NCI-H2171 treated with DMSO at 0.1 percent for 48 hours (cell line): ENCODE results near the gene FOXM1.

Experiments
- DNase-seq: peaks from one replicate; lab custom pipeline; 2025; lab: John Stamatoyannopoulos, UW

FOXM1 gene, protein sequence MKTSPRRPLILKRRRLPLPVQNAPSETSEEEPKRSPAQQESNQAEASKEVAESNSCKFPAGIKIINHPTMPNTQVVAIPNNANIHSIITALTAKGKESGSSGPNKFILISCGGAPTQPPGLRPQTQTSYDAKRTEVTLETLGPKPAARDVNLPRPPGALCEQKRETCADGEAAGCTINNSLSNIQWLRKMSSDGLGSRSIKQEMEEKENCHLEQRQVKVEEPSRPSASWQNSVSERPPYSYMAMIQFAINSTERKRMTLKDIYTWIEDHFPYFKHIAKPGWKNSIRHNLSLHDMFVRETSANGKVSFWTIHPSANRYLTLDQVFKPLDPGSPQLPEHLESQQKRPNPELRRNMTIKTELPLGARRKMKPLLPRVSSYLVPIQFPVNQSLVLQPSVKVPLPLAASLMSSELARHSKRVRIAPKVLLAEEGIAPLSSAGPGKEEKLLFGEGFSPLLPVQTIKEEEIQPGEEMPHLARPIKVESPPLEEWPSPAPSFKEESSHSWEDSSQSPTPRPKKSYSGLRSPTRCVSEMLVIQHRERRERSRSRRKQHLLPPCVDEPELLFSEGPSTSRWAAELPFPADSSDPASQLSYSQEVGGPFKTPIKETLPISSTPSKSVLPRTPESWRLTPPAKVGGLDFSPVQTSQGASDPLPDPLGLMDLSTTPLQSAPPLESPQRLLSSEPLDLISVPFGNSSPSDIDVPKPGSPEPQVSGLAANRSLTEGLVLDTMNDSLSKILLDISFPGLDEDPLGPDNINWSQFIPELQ

GRCh38 chr12:2877047-2877952 is at the start of gene FOXM1, which contains the start of gene RHNO1:
Gene FOXM1, minus strand, starts transcription at chr12:2877174. Its CDS starts 2,696 bp downstream, at chr12:2874478.
Gene RHNO1, plus strand, starts transcription at chr12:2877223. Its CDS starts 8,144 bp downstream, at chr12:2885367.
- DNase-seq, result peak; percentile 81

GRCh38 chr12:2925322-2925995 is 48.5 kb upstream of the FOXM1 start:
- no peak for DNase-seq

DNA sequence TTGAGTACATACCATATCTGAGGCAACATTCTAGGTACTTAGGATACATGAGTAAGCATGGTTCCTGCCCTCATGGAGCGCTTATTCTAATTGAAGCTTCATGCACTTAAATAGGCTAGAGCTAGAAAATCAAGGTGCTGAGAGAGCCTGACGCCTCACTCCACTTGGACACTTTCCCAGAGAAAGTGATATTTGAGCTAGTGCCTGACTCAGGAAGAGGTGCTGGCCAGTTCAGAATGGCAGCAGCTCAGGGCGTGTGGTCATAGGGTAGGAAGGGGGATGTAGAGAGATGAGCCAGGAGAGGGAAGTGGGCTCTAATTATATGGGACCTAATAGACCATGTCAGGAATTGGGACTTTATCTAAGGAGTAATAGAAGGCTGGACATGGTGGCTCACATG is 47.0 kb upstream of the FOXM1 start:
- DNase-seq, result no peak

GRCh38 chr12:2923057-2923456 is 46.1 kb upstream of the FOXM1 start:
- no peak for DNase-seq

GRCh38 chr12:2922329-2922728 is 45.4 kb upstream of the FOXM1 start:
- DNase-seq, result no peak

GRCh38 chr12:2919249-2919648 is 42.3 kb upstream of the FOXM1 start:
- no peak for DNase-seq

DNA sequence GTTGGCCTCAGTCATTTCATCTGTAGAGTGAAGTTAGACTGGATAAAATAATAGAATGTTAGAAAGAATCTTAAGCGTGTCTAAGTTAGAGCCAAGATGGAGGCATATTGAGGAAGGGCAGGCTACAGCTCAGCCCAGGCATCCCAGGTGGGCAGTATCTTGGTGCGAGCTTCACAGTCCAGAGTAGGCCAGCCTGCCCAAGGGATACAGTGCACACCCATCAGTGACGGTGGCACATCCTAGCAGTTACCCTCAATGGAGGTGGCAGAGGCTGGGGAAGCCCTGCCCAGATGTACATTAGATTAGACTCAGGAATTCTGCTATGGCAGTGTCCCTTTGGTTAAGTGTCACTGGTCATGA is 35.2 kb upstream of the FOXM1 start:
- DNase-seq, result no peak

DNA sequence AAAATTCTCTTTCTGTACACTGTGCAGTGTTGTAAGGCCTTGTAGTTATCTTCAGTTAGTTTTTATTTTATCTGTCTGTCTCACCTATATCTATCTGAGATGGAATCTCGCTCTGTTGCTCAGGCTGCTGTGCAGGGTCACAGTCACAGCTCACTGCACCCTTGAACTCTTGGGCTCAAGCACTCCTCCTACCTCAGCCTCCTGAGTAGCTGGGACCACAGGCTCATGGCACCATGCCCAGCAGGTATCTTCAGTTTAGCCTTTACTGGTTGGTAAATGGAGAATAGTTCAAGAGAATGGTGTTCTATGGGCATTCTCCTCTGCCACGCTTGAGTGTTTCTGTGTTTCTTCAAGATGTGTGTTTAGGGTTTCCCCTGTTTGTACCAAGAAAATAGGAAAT is 27.3 kb upstream of the FOXM1 start:
- no peak for DNase-seq

GRCh38 chr12:2902272-2902880 is 25.4 kb upstream of the FOXM1 start:
- DNase-seq, result peak; percentile 56

DNA sequence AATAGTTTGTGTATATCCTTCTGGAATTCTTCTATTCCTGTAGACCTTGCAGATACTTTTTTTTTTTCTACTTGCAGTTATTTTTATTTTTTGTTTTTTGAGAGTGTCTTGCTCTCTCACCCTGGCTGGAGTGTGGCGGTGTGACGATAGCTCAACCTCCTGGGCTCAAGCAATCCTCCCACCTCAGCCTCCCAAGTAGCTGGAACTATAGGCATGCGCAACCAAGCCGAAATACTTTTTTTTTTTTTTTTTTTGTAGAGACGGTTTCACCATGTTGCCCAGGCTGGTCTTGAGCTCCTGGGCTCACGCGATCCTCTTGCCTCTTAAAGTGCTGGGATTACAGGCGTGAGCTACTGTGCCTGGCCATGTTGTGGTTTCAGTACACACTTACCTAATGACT is 23.7 kb upstream of the FOXM1 start:
- no peak for DNase-seq

DNA sequence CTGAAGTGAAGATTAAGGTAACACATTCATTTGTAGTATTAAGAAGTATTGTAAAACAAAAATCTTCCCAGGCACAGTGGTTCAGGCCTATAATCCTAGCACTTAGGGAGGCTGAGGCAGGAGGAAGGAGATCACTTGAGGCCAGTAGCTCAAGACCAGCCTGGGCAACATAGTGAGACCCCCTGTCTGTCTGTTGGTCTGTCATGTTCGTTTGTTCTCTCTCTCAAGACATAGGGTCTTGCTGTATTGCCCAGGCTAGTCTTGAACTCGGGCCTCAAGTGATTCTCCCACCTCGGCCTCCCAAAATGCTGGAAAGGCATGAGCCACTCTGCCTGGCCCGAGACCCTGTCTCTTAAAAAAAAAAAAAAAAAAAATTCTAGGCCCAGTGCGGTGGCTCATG is 20.4 kb upstream of the FOXM1 start:
- no peak for DNase-seq

- no peak for DNase-seq
These were observed 18.5 kb upstream of the FOXM1 start for GRCh38 chr12:2895511-2895910.

DNA sequence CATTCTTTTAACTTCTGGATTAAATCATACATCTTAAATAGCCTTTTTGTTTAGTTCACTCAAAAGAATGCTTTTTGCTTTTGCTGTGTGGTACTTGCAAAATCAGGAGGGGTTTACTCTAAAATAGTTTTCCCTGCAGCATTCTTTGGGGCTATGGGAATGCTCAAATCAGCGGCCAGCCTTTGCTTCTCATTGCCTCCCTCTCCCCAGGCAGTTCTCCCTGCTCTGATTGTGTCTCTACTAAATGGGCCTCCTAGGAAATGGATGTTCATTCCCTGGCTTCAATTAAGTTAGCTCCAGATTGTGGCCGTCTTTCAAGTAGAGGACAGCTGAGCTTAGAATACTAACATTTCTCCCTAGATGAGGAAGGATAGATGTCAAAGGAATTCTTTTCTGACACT is 18.1 kb upstream of the FOXM1 start:
- no peak for DNase-seq

GRCh38 chr12:2893007-2893406 is 16.0 kb upstream of the FOXM1 start:
- DNase-seq, result no peak

DNA sequence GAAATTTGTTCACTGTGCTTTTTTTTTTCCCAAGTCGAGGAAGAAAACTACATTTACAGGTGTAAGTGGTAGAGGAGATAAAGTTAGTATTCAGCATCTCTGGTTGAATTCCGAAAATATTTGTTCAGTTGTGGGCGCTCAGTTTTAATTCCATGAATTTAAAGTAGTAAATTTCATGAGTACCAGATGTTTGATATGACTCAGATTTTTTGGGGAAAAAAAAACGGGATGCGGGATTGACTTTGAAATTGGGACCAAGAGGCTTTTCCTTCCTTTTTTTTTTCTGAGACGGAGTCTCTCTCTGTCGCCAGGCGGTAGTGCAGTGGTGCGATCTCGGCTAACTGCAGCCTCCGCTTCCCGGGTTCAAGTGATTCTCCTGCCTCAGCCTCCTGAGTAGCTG is 15.3 kb upstream of the FOXM1 start:
- no peak for DNase-seq

GRCh38 chr12:2891240-2892053 is 14.5 kb upstream of the FOXM1 start:
- peak; percentile 51 for DNase-seq

GRCh38 chr12:2890388-2891239 is 13.6 kb upstream of the FOXM1 start, which contains the start of gene TULP3:
Gene TULP3, plus strand, starts transcription at chr12:2890891. Its CDS starts 57 bp downstream, at chr12:2890948.
- peak; percentile 99 for DNase-seq

DNA sequence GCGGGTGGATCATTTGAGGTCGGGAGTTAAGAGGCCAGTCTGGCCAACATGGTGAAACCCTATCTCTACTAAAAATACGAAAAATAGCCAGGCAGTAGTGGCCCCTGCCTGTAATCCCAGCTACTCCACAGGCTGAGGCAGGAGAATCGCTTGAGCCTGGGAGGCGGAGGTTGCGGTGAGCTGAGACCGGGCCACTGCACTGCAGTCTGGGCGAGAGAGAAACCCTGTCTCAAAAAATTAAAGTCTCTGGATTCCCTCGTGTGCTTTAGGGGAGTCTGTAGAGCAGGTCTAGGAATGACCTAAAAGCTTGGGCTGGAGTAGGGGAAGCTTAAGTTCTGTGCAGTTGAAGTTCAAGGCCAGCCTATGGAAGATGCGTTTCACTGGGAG is 13.0 kb upstream of the FOXM1 start:
- DNase-seq, result no peak

DNA sequence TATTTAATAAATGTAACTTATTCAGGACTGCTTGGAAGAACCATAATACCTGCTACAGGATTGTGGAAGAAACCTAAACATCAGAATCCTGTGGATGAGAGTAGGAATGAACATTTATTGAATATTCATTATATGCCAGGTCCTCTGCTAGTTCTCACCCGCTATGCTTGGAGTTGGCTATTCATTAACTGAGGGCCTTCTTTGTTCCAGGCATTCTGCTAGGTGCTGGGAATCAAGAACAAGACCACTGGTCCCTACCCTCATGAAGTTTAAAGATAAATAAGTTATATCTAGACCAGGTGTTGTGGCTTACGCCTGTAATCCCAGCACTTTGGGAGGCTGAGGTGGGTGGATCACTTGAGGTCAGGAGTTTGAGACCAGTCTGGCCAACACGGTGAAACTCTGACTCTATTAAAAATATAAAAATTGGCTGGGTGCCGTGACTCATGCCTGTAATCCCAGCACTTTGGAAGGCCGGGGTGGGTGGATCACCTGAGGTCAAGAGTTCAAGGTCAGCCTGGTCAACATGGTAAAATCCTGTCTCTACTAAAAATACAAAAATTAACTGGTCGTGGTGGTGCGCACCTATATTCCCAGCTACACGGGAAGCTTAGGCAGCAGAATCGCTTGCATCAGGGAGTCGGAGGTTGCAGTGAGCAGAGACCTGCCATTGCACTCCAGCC is 9.9 kb upstream of the FOXM1 start:
- DNase-seq, result no peak
